ENCODE results near the gene CCDC33.

Gene CCDC33

DNA sequence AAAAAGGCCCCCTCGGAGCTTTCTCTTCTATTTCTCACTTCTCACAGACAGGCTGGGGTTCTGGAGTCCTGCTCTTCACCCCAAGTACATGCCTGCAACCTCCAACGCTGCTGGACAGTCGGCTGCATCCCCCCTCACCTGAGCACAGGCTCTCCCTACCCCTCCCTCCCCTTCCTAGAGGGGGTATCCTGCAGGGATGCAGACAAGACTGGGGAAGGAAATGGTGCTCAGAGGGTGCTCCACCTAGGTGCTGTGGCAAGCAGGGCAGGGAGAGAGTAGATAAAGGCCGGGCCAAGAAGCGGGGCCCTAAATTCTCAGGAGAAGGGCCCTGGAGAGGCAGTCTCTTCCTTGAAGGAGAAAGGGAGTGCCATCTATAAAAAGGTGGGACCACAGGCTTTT is 26.6 kb upstream of the CCDC33 start:
- no peak for DNase-seq

- no peak for DNase-seq
Observed at GRCh38 chr15:74209997-74210671, 26.0 kb upstream of the CCDC33 start.

DNA sequence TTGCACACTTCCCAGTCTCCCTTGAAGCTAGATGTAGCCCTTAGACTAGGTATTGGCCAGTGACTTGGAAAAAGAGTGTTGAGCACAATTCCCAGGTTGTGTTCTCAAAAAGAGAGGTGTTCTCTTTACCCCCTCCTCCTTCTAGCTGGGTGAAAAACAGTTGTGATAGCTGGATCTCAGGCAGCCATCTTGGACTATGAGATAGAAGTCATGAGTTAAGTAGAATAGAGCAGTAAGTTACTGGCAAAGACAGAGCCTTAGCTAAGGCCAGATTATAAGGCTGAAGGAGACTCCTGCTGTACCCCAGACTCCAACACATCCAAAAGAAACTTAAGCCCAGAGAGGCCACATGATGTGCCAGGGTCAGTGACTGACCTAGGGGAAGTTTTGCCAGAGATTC is 25.4 kb upstream of the CCDC33 start:
- no peak for DNase-seq

DNA sequence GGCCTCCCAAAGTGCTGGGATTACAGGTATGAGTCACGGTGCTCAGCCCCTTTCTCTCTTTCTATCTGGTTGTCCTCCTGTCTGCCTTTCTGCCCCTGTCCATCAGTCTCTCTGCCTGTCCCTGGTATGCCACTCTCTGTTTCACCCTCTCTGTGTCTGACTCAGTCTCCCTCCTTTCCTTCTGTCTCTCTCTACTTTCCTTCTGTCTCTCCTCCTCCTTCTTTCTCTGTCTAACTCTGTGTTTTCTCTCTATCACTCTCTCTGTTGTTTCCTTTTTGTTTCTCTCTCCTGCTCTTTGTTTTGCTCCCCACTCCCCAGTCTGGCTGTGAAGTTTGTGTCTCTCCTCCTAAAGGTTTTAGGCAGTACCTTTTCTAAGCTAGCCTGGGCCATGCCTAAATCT is 24.5 kb upstream of the CCDC33 start:
- no peak for DNase-seq

- no peak for DNase-seq
Observed at GRCh38 chr15:74212494-74212893, 23.6 kb upstream of the CCDC33 start.

- no peak for DNase-seq
Observed at GRCh38 chr15:74213858-74214284, 22.3 kb upstream of the CCDC33 start.

DNA sequence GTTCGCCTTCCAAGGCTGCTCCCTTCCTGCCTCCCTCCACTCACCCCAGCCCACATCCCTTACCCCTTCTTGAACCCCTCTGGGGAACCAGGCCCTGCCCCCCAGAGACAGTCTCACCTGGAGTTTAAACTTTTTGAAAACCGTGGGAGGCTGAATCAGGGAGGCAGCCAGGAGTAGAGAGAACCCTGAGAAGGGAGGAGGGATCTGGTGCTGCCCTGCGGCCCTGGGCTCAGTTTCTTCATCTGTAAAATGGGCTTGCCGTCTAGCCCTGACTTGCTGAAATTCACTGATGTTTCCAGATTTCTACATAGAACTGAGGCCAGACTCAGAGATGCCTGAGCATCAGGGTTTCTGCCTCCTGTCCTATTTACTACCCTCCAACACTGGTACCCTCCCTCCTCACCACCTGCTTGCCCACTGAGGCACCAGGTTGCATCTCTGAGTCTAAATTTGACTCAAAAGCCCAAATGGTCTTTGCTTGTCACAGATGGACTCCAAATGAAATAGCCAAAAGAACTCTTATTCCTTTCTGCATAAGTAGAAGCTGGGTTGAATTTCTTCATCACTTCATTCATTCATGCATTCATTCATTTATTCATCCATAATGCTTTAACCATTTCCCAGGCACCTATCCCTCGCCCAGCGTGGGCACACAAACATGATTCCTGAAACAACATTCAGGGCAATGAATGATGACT is 21.7 kb upstream of the CCDC33 start:
- no peak for DNase-seq

- no peak for DNase-seq
Observed at GRCh38 chr15:74215958-74216357, 20.2 kb upstream of the CCDC33 start.

GRCh38 chr15:74216949-74217348 is 19.2 kb upstream of the CCDC33 start:
- no peak for DNase-seq

DNA sequence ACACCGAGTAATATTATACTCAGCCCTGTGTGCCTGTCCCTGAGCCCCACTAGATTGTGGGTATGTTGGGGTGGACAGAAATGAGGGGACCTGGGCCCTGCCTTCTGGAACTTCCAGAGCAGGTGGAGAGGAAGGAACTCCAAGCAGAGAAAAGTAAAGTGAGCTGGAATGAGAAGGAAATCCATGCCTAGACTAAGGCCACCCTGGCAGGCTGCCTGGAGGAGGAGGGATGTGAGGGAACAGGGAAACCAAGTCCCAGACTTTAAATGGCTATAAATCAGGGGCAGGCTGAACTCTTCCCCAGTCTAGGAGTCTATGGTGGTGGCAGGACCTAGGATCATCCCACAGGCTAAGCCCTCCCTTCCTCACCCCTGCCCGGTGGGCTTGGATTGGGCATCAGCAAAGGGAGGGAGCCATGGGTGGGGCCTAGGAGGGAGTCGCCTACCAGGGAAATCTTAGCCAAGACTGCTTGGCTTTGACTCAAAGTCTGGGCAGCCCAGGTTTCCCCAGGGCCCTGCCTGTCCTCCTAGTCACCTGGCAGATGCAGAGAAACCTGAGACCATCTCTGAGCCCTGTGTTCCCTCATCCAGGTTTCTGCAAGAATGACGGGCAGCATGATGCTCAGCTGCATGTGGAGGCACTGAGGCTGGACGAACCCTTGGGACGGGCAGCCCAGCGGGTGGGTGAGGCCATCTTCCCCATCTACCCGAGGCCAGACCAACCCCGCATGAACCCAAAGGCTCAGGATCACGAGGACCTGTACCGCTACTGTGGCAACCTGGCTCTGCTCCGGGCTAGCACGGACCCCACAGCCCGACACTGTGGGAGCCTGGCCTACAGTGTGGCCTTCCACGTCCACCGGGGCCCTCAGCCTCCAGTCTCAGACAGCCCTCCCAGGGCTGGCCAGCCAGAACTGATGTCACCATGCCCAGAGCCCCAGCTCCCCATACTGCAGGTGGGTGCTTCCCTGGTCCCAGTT is 17.9 kb upstream of the CCDC33 start:
- no peak for DNase-seq

DNA sequence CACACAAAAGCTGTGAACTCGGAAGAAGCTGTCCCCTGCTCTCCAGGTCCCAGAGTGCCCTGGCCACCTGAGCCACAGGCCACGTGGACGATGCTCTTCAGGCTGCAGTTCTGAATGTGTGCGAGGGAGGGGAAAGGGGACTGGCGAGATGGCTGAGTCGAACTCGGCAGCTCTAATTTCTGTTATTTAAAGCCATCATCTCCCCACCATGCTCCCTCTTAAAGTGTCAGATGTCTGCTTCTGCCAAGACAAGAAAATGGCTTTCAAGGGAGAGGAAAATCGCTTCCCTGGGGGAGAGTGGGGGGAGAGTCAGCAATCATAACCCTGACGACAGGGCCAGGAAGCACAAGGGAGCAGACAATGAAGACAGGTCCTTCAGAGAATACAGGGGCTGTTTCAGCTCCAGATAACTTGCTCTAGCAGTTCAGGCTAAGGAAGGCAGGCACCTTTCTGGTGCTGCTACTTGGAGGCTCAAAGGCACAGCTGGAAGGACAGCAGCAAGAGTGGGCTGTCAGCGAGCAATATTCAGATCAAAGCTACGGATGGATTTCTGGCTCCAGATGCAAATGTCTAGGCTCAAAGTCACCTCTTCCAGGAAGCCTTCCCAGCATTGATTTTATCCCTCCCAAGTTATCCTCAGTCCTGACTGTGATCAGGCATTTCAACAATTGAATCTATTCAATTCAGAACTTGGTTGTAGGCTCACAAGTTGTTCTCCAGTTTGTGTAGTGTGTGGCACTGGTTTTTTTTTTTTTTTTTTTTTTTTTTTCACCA is 15.5 kb upstream of the CCDC33 start:
- no peak for DNase-seq

- no peak for DNase-seq
Observed at GRCh38 chr15:74221399-74222239, 14.5 kb upstream of the CCDC33 start.

DNA sequence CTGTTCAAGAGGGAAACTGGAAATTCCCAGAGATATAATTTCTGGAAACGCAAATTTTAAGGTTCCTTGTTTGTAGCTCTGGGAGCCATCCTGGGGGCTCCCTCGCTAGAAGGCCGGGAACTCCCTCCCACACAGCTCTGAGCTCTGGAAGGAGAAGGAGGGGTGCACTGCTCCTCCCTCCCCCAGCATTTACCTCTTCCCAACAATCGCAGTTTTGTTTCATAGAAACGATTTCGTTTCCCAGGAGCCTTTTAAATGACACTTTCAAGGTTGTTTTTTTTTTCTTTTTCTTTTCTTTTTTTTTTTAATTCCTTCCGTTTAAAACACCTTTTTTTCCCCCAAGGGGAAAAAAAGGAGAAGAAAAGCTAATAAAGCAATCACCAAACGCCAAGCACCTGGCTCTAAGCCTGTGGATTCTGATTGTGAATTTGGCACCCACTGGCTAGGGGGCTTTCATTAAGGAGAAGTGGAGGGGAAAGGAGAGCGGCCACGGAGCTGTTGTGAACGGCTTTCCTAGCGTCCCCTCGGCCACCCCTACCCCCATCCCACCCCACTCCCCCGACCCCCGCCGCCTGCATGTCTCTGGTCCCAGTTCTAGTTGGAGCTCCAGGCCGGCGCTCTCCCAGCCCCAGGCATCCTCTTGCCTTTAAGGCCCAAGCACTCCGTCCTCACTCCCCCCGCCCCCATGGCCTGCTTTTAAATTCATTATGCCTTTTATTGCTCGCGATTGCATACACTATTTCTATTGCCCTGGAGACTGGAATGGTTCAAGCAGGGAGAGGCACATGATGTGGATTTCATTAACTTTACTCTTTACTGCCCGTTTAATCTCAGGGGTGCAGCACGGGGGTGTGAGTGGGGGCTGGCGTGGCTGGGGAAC is 13.6 kb upstream of the CCDC33 start:
- DNase-seq = no peak

DNA sequence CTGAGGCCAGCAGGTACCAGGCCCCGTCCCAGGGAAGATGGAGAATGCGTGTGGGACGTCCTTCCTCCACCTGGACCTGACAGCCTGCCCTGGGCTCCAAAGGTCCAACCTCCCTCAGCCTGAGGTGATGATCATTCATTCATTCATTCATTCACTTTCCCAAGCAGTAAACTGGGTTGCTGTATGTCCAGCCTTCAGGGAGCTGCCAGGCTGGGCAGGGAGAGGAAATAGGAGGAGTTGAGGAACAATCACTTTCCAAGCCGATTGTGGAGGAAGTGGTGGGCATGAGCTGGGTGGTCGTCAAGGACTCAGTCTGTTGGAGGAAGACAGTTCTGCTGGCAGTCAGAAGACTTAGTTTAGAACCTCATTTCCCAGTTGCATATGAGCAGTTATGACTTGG is 10.2 kb upstream of the CCDC33 start:
- no peak for DNase-seq

DNA sequence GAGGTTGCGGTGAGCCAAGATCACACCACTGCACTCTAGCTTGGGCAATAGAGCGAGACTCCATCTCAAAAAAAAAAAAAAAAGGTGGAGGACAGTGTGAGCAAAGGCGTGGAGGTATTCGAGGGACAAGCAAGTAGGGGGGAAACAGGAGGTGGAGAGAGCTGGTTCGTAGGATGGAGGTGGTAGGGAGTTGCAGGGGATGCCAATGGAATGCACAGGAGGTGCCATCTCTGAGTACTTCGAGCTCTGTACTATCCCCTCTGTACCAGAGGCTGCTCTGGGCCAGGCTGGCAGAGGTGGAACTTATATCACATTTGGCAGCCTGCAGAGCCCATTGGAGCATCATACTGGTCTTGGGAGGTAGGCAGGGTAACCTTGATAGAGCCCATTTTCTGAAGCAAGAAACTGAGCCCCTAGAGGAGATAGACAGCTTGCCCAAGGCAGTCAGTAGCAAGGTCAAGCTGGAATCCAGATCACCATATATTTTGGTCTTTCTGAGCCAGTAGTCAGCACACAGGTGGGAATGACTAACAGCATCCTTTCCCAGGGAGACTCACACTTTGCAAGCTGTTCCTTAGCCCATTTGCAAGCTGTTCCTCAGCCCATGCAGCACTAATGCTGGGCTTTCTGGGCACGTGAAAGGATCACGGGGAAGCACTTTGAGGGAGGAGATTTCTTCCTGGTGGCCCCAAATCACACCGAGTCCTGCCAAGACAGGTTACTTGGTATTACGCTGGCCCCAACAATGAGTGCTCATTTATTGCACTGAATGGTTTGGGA is 9.2 kb upstream of the CCDC33 start:
- no peak for DNase-seq

DNA sequence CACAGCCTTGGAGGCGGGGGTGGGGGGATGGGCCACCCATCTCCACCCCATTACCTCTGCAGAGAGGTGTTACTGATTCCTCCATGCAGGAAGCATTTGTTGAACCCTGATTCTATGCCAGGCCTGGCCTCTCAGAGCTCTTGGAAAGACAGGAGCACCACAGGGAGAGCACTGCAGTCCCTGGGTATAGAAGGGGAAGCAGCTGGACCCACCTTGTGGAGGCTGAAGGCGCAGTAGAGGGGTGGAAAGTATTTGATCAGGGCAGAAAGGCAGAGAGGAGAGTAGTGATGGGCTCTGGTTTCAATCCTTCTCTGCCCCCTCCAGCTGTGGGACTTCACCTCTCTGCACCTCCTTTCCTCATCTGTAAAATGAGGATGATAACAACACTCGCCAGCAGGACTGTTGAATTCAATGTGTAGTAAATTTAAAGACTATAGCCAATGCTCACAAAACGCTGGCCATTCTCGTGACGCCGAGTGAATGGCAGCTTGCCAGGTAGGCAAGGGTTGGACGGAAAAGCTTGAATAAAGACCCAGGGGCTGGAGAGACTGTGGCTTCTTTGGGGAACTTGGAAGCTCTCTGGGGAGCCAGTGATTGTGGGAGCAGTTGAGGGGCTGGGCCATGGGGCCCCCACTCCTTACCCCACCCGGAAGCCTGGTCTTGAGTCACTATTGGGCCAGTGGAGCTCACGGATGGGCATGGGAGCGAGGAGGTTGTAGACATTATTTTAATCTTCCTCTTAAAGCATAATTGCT is 8.0 kb upstream of the CCDC33 start:
- no peak for DNase-seq

- no peak for DNase-seq
Observed at GRCh38 chr15:74228723-74229081, 7.4 kb upstream of the CCDC33 start.

- no peak for DNase-seq
Observed at GRCh38 chr15:74229686-74230085, 6.4 kb upstream of the CCDC33 start.

DNA sequence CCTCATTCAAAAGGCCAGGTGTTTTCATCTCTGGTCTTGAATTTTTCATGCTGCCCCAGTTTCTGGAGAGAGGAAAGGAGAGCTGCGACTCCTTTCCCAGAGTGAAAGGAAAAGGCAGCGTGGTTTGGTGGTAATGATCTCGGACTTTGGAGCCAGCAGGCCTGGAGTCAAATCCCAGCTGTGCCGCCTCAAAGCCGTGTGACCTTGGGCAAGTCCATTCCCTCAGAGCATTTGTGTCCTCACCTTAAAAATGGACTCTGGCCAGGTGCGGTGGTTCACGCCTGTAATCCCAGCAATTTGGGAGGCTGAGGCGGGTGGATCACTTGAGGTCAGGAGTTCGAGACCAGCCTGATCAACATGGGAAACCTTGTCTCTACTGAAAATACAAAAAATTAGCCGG is 4.7 kb upstream of the CCDC33 start:
- no peak for DNase-seq
